Duodenal mucosa (tissue), 2 donors: ENCODE results near the gene RPL34.

Experiments used
- H3K27ac ChIP-seq: one replicate; pipeline ENCODE4 v1.7.0; 2013; ENCODE audit warnings: low read depth, low read length
- H3K27me3 ChIP-seq, 2 donors: one replicate each; pipeline ENCODE4 v1.7.0; 2013; ENCODE audit warnings: low read length in 2 of 2, control low read depth in 1 of 2; ENCODE audit not compliant: insufficient read depth in 2 of 2, control insufficient read depth in 1 of 2
- H3K36me3 ChIP-seq, 2 donors: one replicate each; pipeline ENCODE4 v1.7.0; 2013; ENCODE audit warnings: low read length in 2 of 2, control low read depth in 1 of 2; ENCODE audit not compliant: insufficient read depth in 2 of 2, control insufficient read depth in 1 of 2
- H3K4me1 ChIP-seq, 2 donors: one replicate each; pipeline ENCODE4 v1.7.0; 2013; ENCODE audit warnings: low read length in 2 of 2, control low read depth in 1 of 2; ENCODE audit not compliant: insufficient read depth in 2 of 2, control insufficient read depth in 1 of 2
- H3K4me3 ChIP-seq, 2 donors: one replicate each; pipeline ENCODE4 v1.7.0; 2013; ENCODE audit warnings: low read length in 2 of 2, low read depth in 1 of 2
- H3K9ac ChIP-seq, 2 donors: one replicate each; pipeline ENCODE4 v1.7.0; 2013; ENCODE audit warnings: low read length in 2 of 2, low read depth in 1 of 2
- H3K9me3 ChIP-seq, 2 donors: one replicate each; pipeline ENCODE4 v1.7.0; 2013; ENCODE audit warnings: low read length in 2 of 2, control low read depth in 1 of 2; ENCODE audit not compliant: control insufficient read depth in 1 of 2

The RPL34 gene

DNA sequence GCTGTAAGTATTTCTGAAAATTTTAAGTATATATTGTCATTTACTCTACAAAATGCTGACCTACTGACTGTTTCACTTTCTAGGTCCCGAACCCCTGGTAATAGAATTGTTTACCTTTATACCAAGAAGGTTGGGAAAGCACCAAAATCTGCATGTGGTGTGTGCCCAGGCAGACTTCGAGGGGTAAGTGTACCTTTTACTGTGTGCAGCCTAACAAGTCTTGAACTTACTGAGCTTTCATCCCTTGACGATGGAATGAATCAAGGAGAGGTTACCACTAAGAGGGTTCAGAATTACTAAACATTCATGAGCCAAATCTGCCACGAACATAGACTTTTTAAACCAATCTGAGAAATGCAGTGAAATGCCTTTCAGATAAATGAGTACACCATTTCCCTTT is 1.6 kb downstream of the RPL34 start:
- H3K36me3 ChIP-seq = peaks cover 18 to 54% of the 10 kb centered on the region in 2 donors

DNA sequence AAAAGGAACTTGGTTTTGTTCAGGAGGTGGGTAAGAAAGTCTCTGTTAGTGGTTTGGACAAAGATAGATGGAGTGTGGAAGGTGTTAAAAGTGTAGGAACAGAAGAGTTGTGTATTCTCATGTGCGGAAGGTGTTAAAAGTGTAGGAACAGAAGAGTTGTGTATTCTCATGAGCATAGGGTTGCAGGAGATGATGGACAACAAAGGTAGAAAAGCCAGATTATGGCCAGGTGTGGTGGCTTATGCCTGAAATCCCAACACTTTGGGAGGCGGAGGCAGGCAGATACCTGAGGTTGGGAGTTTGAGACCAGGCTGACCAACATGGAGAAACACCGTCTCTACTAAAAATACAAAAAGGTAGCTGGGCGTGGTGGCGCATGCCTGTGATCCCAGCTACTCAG is 2.5 kb downstream of the RPL34 start:
- peaks cover 20 to 62% of the 10 kb centered on the region in 2 donors for H3K36me3 ChIP-seq
- peaks cover 25 to 28% of the 10 kb centered on the region in 2 donors for H3K4me1 ChIP-seq
- H3K27me3 ChIP-seq = no peaks in the 10 kb centered on the region
- no peak overlapping the region for H3K27ac ChIP-seq
- peak overlapping the region in 1 of 2 donors; percentile 12 for H3K4me3 ChIP-seq
- H3K9me3 ChIP-seq = no peaks in the 10 kb centered on the region
- no peak overlapping the region for H3K9ac ChIP-seq

More for the DNA sequence above, 1.6 kb downstream of the RPL34 start:
- Histone ChIP-seq H3K27me3 (no peaks in the 10 kb centered on the region), H3K27ac (no peak overlapping the region), H3K4me1 (peaks cover 25 to 28% of the 10 kb centered on the region in 2 donors), H3K9me3 (no peaks in the 10 kb centered on the region), H3K4me3 (peak overlapping the region; percentile 99), H3K9ac (peak overlapping the region in 1 of 2 donors; percentile 94)

DNA sequence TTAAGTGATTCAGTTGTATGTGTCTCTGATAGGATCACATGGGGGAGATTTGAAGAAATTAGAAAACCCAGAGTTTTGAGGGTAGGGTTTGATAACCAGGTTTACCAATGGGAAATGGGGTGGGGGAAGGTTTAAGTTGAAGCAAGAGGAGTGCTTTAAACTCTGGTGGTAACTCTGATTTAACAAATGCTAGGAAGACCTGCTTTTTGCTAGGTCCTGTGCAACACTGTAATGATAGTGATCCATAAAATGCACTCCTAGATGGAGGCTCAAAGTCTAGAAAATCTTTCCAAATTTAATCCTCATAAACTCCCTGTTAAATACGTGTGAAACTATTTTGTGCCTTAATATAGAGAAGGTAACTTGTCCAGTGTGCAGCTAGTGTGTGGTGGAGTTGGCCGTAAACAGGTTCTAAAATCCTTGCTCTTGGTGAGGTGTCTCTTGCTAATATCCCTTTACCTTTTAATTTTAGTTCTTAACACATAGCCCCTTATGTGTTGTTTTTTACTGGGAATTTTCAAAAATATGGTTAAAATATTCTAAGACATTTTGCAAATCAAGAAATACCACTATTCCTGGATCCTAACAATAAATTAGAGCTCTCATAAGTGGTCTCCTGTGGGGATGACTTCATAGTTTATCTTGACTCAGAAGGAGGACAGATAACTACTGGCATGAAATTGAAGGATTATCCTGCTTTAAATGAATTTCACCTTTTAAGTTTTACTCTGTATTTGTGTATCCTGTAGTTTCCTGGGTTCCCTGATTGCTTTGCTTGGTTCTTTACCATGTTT is 4.1 kb downstream of the RPL34 start:
- Histone ChIP-seq H3K4me1 (peaks cover 24 to 25% of the 10 kb centered on the region in 2 donors), H3K9me3 (no peaks in the 10 kb centered on the region), H3K9ac (peak overlapping the region in 1 of 2 donors; percentile 0), H3K4me3 (no peak overlapping the region), H3K27ac (no peak overlapping the region), H3K27me3 (no peaks in the 10 kb centered on the region), H3K36me3 (peaks cover 21 to 67% of the 10 kb centered on the region in 2 donors)

DNA sequence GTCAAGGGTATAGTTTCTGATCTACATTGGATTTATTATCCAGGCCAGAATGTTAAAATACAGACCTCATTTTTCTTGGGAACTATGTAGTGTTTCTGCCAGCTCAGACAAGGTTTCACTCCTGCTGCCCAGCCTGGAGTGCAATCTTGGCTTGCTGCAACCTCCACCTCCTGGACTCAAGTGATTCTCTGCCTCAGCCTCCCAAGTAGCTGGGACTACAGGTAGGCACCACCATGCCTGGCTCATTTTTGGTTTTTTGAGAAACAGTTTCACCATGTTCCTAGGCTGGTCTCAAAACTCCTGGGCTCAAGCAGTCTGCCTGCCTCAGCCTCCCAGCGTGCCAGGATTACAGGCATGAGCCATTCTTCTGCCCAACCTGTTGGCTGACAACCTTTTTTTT is 5.7 kb downstream of the RPL34 start:
- H3K9me3 ChIP-seq = no peaks in the 10 kb centered on the region
- H3K36me3 ChIP-seq = peaks cover 34 to 82% of the 10 kb centered on the region in 2 donors

DNA sequence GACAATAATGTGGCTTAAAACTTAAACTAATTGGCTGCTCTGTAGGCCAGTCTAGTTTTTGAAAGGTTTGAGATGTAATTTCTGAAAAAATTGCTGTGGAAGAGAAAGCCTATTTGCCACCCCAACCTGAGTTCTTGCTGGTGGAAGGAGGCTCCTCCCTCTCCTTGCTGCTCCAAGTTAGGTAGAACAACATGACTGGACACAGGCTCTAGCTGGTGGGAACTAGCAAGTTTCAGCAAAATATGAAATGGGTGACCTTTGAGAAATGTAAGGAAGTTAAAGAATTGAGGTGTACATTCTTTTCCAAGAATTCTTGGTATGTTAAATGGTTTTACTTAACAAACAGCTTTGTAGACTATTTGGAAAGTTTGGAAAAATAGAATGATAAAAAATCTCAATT is 8.0 kb downstream of the RPL34 start:
- H3K9ac ChIP-seq = no peak overlapping the region
- H3K36me3 ChIP-seq = peaks cover 35 to 86% of the 10 kb centered on the region in 2 donors
- peaks cover 0 to 4% of the 10 kb centered on the region in 2 donors for H3K4me1 ChIP-seq
- H3K27me3 ChIP-seq = no peaks in the 10 kb centered on the region
- no peak overlapping the region for H3K27ac ChIP-seq
- no peaks in the 10 kb centered on the region for H3K9me3 ChIP-seq
- no peak overlapping the region for H3K4me3 ChIP-seq

More for the DNA sequence above, 5.7 kb downstream of the RPL34 start:
- peaks cover 17 to 25% of the 10 kb centered on the region in 2 donors for H3K4me1 ChIP-seq
- H3K27ac ChIP-seq = no peak overlapping the region
- no peak overlapping the region for H3K4me3 ChIP-seq
- H3K27me3 ChIP-seq = no peaks in the 10 kb centered on the region
- H3K9ac ChIP-seq = no peak overlapping the region

DNA sequence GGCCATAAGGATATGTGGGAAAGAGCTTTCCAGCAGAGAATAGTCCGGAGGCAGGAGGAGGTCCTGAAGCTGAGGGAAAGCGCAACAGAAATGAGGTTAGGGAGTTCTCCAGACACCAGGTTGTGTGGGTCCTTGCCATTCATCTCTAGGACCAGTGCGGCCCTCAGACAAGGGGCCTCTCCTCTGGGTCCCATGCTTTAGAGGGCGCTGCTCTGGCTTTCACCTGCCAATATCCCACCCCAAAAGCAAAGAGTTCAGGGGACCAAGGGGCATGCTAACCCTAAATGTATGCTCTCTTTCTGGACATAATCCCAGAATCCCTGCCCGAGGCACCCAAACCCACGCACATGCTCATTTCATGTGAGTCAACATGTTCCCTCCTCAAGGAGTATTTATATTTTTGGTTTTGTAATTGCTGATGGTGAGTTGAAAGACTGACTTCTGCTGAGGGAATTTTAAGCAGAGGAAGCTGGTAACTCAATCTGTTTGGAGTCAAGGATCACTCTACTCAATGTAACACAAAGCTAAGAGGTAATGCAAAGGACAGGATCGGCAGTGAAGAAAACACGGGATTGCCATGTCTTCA is 14.8 kb downstream of the RPL34 start:
- no peaks in the 10 kb centered on the region for H3K9me3 ChIP-seq
- no peak overlapping the region for H3K9ac ChIP-seq
- no peak overlapping the region for H3K27ac ChIP-seq
- H3K36me3 ChIP-seq = peaks cover 24 to 54% of the 10 kb centered on the region in 2 donors
- H3K27me3 ChIP-seq = no peaks in the 10 kb centered on the region
- H3K4me3 ChIP-seq = no peak overlapping the region
- H3K4me1 ChIP-seq = no peaks in the 10 kb centered on the region

DNA sequence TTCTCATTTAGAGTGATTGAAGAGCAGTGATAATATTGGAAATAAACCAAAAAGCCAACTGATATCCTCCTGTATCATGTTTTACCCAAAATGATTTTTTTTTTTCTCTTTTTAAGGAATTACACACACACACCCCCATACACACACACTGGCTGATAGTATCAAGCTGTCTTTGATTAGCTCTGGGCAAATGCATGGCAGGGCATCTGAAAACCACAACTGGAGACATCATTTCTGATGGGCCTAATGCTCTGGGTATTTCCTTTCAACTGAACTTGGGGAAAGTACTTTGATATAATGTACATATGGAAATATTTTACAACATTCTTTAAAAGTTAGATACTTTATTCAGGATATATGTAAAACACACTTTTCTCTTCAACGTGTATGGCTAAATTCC is 15.9 kb downstream of the RPL34 start:
- Histone ChIP-seq H3K4me3 (no peak overlapping the region), H3K9me3 (no peaks in the 10 kb centered on the region), H3K9ac (no peak overlapping the region), H3K4me1 (no peaks in the 10 kb centered on the region), H3K27me3 (no peaks in the 10 kb centered on the region), H3K27ac (no peak overlapping the region), H3K36me3 (peaks cover 17 to 43% of the 10 kb centered on the region in 2 donors)

DNA sequence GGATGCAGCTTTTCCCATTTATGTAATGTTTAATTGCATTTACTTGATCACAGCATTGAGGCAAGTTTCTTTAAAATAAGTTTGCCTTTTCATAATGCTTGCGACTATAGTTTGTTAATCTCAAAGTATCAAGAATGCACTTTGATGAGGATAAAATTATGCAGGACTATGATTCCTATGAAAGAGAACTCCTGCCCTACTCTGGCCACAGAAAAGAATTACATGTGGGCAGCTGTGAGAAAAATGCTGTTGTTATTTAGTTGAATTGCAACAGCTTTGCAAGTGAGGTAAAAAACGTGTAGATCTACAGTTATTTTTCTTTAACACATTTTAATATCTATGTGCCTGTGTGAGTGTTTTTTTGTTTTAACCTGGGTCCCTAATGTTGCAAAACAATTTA is 17.5 kb downstream of the RPL34 start:
- H3K9me3 ChIP-seq = no peaks in the 10 kb centered on the region
- no peaks in the 10 kb centered on the region for H3K4me1 ChIP-seq
- no peak overlapping the region for H3K4me3 ChIP-seq
- no peaks in the 10 kb centered on the region for H3K27me3 ChIP-seq
- no peak overlapping the region for H3K9ac ChIP-seq
- no peak overlapping the region for H3K27ac ChIP-seq
- H3K36me3 ChIP-seq = peaks cover 11 to 30% of the 10 kb centered on the region in 2 donors

DNA sequence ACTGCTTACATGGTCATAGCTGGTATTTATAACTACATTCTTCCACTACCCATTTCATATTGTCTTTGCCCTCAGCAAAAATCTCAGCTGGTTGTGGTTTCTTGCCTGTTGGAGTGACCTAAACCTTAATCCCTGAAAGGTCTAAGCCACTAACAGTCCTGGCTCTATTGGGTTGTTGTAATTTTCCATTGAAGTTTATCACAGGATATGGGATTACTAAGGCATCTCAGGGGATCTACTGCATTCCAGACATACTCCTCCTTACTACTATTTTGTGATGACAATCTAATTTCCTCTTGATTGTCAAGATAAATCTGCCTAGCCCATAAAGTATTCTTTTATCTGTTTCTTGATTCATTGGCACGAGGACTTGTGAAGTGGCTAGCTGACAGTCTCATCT is 23.9 kb downstream of the RPL34 start:
- no peaks in the 10 kb centered on the region for H3K4me1 ChIP-seq
- H3K27me3 ChIP-seq = no peaks in the 10 kb centered on the region
- no peak overlapping the region for H3K9ac ChIP-seq
- H3K9me3 ChIP-seq = no peaks in the 10 kb centered on the region
- H3K36me3 ChIP-seq = no peaks in the 10 kb centered on the region
- no peak overlapping the region for H3K4me3 ChIP-seq
- H3K27ac ChIP-seq = no peak overlapping the region

DNA sequence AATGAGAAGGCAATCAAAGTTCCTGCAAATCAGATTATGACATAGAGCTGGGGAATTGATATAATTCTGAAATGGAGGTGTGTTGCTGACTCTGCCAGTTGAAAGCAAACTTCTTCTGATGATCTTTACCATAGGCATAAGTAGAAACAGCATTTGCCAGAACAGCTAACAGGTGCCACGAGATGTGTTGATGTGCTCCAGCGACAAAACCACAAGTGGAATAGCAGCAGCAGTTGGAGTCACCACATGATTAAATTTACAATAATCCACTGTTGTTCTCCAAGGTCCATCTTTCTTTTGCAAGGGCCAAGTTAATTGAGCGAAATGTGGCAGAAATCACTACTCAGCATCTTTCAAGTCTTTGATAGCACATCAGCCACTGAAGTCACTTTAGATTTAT is 26.3 kb downstream of the RPL34 start:
- no peaks in the 10 kb centered on the region for H3K9me3 ChIP-seq
- H3K27me3 ChIP-seq = no peaks in the 10 kb centered on the region
- H3K27ac ChIP-seq = no peak overlapping the region
- no peak overlapping the region for H3K4me3 ChIP-seq
- peaks cover 4 to 9% of the 10 kb centered on the region in 2 donors for H3K4me1 ChIP-seq
- H3K9ac ChIP-seq = no peak overlapping the region
- no peaks in the 10 kb centered on the region for H3K36me3 ChIP-seq
